Natural killer cell (primary cell): ENCODE data around the gene PRKAG1. TPM values are rescaled to one million over a fixed set of nuclear protein-coding genes. Genes with fewer than 3 reads are reported as not detected.
A peak's percentile ranks its signal among the peaks of the same experiment; 100 is the strongest.

Source experiments
- ATAC-seq, 3 donors: fragments of 150-1000 bp in 2 of 3; fragments of 200-7000 bp in 1 of 3; cut with Tn5 transposase; 1 replicate in 1 of 3; 2 replicates in 2 of 3; pipeline ENCODE4 v1.10.0; 2021; ENCODE audit warnings: mild to moderate bottlenecking in 2 of 3, moderate library complexity in 2 of 3
- DNase-seq, 2 donors: peaks; one replicate each; pipeline versions ENCODE4 v3.0.0 to v3.0.0-alpha.2; 2013 to 2021; ENCODE audit warnings: mixed read lengths in 1 of 2
- H3K27ac ChIP-seq: one replicate; pipeline ENCODE4 v1.5.1; 2013; ENCODE audit warnings: mild to moderate bottlenecking, low read length
- H3K27me3 ChIP-seq: one replicate; pipeline ENCODE4 v1.6.1; 2013; ENCODE audit warnings: low read length; ENCODE audit not compliant: control insufficient read depth, insufficient read depth
- H3K36me3 ChIP-seq: one replicate; pipeline ENCODE4 v1.6.1; 2013; ENCODE audit warnings: low read length; ENCODE audit not compliant: control insufficient read depth, insufficient read depth
- H3K4me1 ChIP-seq: one replicate; pipeline ENCODE4 v1.6.1; 2013; ENCODE audit warnings: low read length; ENCODE audit not compliant: control insufficient read depth, insufficient read depth
- H3K4me3 ChIP-seq: one replicate; pipeline ENCODE4 v1.5.1; 2013; ENCODE audit warnings: low read length
- H3K9me3 ChIP-seq: one replicate; pipeline ENCODE4 v1.6.1; 2013; ENCODE audit warnings: low read length; ENCODE audit not compliant: control insufficient read depth, insufficient read depth
- H3K27ac Mint-ChIP-seq, 2 donors: one replicate each; pipeline ENCODE4 v1.8.0; 2022; ENCODE audit warnings: mild to moderate bottlenecking in 2 of 2, mixed read lengths in 2 of 2, moderate library complexity in 1 of 2
- H3K27me3 Mint-ChIP-seq, 2 donors: one replicate each; pipeline ENCODE4 v1.8.0; 2022; ENCODE audit warnings: low read depth in 2 of 2, mixed read lengths in 2 of 2
- H3K36me3 Mint-ChIP-seq: one replicate; pipeline ENCODE4 v1.8.0; 2022; ENCODE audit warnings: mixed read lengths
- H3K4me1 Mint-ChIP-seq, 2 donors: one replicate each; pipeline ENCODE4 v1.8.0; 2022; ENCODE audit warnings: mixed read lengths in 2 of 2
- H3K4me3 Mint-ChIP-seq: one replicate; pipeline ENCODE4 v1.8.0; 2022; ENCODE audit warnings: mild to moderate bottlenecking, moderate library complexity, mixed read lengths
- H3K9me3 Mint-ChIP-seq, 2 donors: one replicate each; pipeline ENCODE4 v1.8.0; 2022; ENCODE audit warnings: mixed read lengths in 2 of 2
- WGBS: methylation state at CpG from one replicate; pipeline ENCODE4 v1.1.7; 2013; ENCODE audit warnings: missing lambda C conversion rate; ENCODE audit not compliant: insufficient coverage; 5-methylcytosine and 5-hydroxymethylcytosine counted together
- intact Hi-C: fragments of 100-400 bp; cut with micrococcal nuclease; formaldehyde crosslinking; loops from one replicate; pipeline ENCODE4 v1.14.2; 2022
- total RNA-seq, 4 donors: library from RNA; stranded (reverse); fragments of 120-200 nt in 1 of 4; gene quantifications; one replicate each; pipeline versions ENCODE4 v1.2.3 to v1.2.4, GENCODE V29; 2013 to 2022
- TF ChIP-seq, protein P1 (sequence below): fragments of 200-600 bp; IDR thresholded peaks from one replicate; pipeline ENCODE4 v1.8.0; 2022; ENCODE audit warnings: antibody characterized with exemption

The PRKAG1 gene
- total RNA-seq, 3 donors from 2014 or later (not counting 1 experiment from before 2014, with no cell fraction given): 76.4 to 100 (median 81.1) TPM

DNA sequence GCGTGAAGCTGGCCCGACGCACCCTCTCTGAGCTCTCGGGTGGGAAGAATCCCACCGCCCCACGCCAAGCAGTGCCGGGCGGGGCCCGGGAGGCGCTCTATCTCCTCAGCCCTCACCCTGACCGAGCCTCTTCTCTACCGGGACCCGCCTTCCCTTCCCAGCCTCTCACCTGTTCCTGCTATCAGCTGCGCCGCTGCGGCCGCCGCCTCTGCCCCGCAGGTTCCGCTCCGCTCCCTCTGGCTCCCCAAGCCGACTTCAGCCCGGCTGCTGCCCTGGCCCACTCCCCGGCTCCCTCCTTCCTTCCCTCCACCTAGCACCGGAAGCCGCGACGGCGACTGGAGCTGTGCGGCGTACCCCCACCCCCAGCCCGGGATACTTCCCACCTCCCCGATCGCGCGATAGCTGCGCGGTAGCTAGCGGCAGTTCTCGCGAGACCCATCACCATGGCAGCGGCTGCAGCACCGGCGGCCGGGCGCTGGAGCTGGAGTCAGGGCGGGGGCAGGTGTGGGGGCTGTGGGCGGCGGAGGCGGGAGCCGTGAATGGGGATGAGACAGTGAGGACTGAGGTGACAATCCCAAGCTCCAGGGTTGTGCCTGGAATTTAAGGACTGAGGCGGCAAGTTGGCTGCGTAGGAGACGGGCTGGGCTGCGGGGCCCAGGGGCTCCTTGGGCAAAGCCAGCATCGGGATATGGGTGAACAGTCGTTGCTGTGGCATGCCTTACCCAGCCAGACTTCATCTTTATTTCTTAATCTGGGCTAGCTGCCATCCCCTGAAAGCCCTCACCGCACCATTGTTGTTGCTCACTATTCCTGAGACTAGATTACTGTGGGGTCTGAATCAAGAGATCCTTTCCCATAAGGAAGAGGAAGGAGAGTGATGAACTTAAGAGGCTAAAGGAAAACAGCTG lies 61.2 kb downstream of the PRKAG1 start, which contains the start of gene ARF3:
Gene ARF3 (minus strand): TSS at position 347 of the 908 bp plus-strand sequence. CDS start 16,392 bp downstream, outside the sequence.
- no peaks in the 10 kb centered on the region for H3K9me3 Mint-ChIP-seq
- Histone ChIP-seq H3K27ac (peak within 1 kb of the TSS; percentile 66), H3K4me1 (peaks cover 17% of the 10 kb centered on the region), H3K27me3 (no peaks in the 10 kb centered on the region), H3K4me3 (peak within 1 kb of the TSS; percentile 90), H3K36me3 (peaks cover 4% of the 10 kb centered on the region), H3K9me3 (no peaks in the 10 kb centered on the region)
- no peaks in the 10 kb centered on the region for H3K36me3 Mint-ChIP-seq
- DNase-seq (peak; percentile 86 to 97), ATAC-seq (peak; percentile 95 to 96 (median 95))
- H3K4me1 Mint-ChIP-seq: peaks cover 42 to 44% of the 10 kb centered on the region in 2 donors
- TF ChIP-seq, protein P1, sequence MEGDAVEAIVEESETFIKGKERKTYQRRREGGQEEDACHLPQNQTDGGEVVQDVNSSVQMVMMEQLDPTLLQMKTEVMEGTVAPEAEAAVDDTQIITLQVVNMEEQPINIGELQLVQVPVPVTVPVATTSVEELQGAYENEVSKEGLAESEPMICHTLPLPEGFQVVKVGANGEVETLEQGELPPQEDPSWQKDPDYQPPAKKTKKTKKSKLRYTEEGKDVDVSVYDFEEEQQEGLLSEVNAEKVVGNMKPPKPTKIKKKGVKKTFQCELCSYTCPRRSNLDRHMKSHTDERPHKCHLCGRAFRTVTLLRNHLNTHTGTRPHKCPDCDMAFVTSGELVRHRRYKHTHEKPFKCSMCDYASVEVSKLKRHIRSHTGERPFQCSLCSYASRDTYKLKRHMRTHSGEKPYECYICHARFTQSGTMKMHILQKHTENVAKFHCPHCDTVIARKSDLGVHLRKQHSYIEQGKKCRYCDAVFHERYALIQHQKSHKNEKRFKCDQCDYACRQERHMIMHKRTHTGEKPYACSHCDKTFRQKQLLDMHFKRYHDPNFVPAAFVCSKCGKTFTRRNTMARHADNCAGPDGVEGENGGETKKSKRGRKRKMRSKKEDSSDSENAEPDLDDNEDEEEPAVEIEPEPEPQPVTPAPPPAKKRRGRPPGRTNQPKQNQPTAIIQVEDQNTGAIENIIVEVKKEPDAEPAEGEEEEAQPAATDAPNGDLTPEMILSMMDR: no peak
- intact Hi-C loops: no loop called here
- peak within 1 kb of the TSS; percentile 73 to 97 for H3K27ac Mint-ChIP-seq
- H3K4me3 Mint-ChIP-seq: peak within 1 kb of the TSS; percentile 90
- H3K27me3 Mint-ChIP-seq: peaks cover 0 to 3% of the 10 kb centered on the region in 2 donors
- WGBS: under 1% methylated on average over 58 of the region's 58 CpGs

DNA sequence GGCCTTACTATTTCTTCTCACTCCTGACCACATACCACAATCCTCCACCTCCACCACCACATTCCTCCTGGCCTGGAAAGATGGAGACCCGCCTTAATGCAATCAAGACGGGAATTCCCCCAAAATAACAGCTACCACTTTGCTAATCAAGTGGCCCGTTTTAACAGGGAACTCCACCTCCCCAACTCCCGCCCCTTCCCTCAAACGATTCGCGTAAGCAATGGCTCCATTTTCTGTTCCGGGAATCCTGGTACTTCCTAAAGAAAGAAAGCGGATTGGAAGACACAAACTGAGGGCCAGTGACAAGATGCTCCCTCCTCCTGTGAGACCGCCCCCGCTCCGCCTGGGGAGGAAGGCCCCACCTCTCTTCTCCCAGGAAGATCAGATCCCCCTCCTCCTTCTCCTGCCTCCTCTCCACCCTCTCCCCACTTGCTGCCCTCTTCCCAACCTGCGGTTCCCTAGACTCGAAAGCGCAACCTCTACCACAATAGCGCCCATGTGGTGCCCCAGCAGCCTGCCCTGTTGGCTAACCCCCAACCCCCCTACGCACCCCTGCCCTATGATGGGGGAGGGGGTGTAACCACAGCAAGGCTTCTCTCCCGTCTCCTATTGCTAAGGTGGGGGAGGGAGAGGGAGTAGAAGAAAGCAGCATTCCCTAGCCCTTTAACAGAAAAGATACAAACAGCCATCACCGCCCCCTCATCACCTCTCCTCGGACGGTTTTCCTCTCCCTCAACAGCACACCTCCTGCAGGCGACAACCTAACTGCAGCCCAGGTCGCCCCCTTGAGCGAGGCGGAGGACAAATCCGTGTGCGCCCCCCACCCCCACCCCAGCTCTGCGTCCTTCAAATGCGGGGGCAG lies 62.1 kb downstream of the PRKAG1 start:
- H3K36me3 ChIP-seq: peaks cover 4% of the 10 kb centered on the region
- no peaks in the 10 kb centered on the region for H3K27me3 ChIP-seq
- peak overlapping the region; percentile 90 for H3K4me3 ChIP-seq
- H3K4me1 ChIP-seq: peaks cover 17% of the 10 kb centered on the region
- H3K9me3 ChIP-seq: no peaks in the 10 kb centered on the region
- 4% methylated on average over 25 of the region's 29 CpGs for WGBS
- H3K27ac ChIP-seq: peak overlapping the region; percentile 66
- DNase-seq (peak in 1 of 2 donors; percentile 63), ATAC-seq (peak; percentile 8 to 28 (median 14))
- Mint-ChIP-seq H3K4me1 (peaks cover 44 to 45% of the 10 kb centered on the region in 2 donors), H3K9me3 (no peaks in the 10 kb centered on the region), H3K27me3 (peaks cover 0 to 3% of the 10 kb centered on the region in 2 donors), H3K27ac (peak overlapping the region; percentile 73 to 97), H3K36me3 (no peaks in the 10 kb centered on the region), H3K4me3 (peak overlapping the region; percentile 90)
- TF ChIP-seq, protein P1: no peak
- intact Hi-C loops: no loop called here

DNA sequence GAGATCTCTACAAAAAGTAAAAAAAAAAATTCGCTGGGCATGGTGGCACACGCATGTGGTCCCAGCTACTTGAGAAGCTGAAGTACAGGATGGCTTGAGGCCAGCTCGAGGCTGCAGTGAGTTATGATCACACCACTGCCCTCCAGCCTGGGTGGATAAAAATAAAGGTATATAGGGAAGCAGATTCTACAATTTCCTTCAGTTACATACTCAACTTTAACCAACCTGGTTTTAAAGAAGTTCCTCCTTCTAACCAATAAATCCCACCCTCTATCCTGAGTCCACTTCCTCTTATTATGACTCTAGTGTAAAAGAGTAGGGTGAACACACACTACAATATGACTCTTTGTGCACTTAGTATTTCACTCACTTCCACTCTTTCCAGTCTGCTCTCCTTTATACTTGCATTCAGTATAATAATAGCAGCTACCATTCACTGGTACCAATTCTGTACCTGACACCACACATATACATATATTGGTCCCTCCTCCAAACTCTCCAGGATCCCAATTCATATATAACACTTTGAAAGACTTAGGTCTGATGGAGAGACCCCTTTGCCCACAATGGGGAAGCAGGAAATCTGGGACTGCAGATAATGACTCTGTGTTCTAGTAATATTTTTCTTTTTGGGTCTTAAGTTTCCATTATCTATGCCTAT lies 63.6 kb downstream of the PRKAG1 start:
- 44% methylated on average over 3 of the region's 3 CpGs for WGBS

More for the DNA sequence above, 63.6 kb downstream of the PRKAG1 start:
- peaks cover 0 to 3% of the 10 kb centered on the region in 2 donors for H3K27me3 Mint-ChIP-seq
- Histone ChIP-seq H3K4me1 (peaks cover 17% of the 10 kb centered on the region), H3K27ac (no peak overlapping the region), H3K36me3 (peaks cover 4% of the 10 kb centered on the region), H3K9me3 (no peaks in the 10 kb centered on the region), H3K27me3 (no peaks in the 10 kb centered on the region), H3K4me3 (no peak overlapping the region)
- ATAC-seq (no peak), DNase-seq (no peak)
- H3K4me3 Mint-ChIP-seq: peak overlapping the region; percentile 90
- H3K36me3 Mint-ChIP-seq: no peaks in the 10 kb centered on the region
- TF ChIP-seq, protein P1: no peak
- H3K27ac Mint-ChIP-seq: peak overlapping the region; percentile 73 to 97
- H3K4me1 Mint-ChIP-seq: peaks cover 44 to 45% of the 10 kb centered on the region in 2 donors
- intact Hi-C loops: no loop called here
- no peaks in the 10 kb centered on the region for H3K9me3 Mint-ChIP-seq
